Stimulated activated CD8-positive, alpha-beta memory T cell treated with anti-CD3 and anti-CD28 coated beads, Interleukin-12 subunit alpha, Interleukin-12 subunit beta, amount 100 ng/mL, for 24 hours (primary cell): ENCODE data around the gene SLC47A1.
"Not testable (repeated sequence)": the region's sequence is repeated elsewhere in the genome, so short reads cannot be mapped to it uniquely, and the experiment has no call there.

Experiments
- DNase-seq: peaks from one replicate; pipeline ENCODE4 v3.0.0-alpha.2; 2020; ENCODE audit errors: extremely low read depth

SLC47A1 gene

DNA sequence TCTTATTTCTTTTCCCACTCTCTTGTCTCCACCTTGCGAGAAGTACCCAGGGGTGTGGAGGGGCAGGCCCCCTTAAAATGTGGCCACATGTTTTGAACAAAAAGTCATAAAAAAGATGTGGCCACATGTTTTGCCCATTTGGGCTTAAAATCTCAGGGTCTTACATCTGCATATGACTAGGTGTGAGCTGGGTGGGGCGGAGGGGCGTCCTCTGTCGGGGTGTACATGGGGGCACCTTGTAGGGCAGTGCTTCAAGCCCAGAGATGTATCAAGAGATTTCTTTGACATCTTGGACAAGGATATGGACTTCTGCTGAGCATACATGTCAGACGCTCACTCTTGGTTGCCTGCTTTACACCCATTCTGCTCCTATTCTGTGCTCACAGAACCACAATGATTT, 13.0 kb upstream of the SLC47A1 start:
- no peak for DNase-seq

DNA sequence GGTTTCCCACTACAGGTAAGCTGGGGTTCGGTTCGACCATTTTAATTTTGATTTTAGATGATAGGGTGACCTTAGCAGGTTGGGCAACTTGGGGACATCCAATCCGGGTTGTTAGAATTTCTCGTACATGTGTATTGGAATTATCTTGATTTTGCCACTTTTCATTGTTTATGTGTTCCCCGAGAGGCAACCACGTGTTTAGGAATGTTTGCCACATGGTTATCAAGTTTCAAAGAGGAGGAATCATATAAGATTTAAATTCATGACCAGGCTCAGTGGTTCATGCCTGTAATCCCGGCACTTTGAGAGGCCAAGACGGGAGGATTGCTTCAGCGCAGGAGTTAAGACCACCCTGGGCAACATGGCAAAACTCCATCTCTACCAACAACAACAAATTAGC, 10.0 kb upstream of the SLC47A1 start:
- no peak for DNase-seq

DNA sequence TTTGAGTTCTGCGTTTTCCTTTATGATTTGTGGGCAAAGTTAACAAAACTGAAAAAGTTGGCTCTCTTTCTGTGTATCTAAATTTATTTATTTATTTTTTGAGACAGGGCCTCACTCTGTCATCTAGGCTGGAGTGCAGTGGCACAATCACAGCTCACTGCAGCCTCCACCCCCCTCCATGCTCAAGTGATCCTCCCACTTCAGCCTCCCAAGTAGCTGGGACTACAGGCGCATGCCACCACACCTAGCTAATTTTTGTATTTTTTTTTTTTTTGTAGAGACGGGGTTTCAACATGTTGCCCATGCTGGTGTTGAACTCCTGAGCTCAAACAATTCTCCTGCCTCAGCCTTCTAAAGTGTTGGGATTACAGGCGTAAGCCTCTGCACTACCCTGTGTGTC, 6.7 kb upstream of the SLC47A1 start:
- not testable (repeated sequence) for DNase-seq

DNA sequence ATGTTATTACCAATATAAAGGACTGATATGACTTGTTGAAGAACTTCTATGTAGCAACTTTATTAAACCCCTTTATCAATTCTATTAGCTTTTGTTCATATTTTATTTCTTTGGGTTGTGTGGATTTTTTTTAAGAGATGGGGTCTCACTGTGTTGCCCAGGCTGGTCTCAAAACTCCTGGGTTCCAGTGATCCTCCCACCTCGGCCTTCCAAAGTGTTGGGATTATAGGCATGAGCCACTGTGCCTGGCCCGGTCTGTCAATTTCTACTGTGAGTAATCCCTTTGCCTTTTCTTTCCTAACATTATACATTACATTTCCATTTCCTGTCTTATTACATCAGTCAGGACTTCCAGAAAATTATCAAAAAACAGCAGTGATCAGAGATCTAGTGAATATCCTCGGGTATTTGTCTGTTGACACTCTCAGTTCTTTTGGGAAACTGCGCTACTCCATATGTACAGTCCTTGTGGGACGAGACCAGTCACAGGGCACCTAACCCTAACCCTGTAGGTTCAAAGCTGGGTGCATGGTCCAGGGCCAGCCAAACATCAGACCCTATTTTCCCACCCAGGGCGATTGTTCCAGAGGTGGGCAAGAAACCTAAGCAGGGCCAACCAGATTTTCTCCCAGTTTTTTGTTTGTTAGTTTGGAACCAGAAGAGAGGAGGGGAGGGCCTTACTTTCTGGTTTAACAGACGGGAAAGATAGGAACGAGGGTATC, 1.7 kb upstream of the SLC47A1 start:
- DNase-seq, result no peak

DNA sequence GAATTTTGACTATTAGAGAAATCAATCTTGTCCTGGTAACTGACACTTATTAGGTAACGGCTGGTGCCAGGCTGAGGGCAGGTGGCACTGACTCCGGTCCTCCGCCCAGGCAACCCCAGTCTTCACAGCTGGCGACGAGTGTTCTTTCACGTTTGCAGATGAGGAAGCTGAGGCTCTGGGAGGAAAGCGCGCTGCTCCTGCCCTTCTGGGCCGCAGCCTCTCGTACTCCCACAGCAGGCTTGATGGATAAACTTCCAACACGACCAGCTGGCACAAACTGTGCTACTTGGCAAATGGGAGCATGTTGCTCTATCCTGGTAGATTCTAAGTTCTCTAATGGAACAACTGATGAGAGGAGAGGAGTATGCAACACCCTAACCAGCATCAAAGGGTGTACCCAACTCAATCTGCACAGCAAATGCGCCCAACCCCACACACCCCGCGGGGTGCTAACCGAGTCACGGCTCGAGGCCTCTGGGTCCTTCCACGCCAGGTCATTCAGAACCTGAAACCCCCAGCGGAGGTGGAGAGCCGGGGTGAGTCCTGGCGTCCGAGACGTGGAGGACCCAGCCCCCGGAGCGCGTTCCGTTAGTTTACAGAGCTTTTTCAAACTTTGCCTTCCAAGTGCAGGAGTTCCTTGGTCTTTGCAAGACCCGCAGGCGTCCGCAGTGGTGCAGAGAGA, 477 bp upstream of the SLC47A1 start:
- DNase-seq, result no peak

DNA sequence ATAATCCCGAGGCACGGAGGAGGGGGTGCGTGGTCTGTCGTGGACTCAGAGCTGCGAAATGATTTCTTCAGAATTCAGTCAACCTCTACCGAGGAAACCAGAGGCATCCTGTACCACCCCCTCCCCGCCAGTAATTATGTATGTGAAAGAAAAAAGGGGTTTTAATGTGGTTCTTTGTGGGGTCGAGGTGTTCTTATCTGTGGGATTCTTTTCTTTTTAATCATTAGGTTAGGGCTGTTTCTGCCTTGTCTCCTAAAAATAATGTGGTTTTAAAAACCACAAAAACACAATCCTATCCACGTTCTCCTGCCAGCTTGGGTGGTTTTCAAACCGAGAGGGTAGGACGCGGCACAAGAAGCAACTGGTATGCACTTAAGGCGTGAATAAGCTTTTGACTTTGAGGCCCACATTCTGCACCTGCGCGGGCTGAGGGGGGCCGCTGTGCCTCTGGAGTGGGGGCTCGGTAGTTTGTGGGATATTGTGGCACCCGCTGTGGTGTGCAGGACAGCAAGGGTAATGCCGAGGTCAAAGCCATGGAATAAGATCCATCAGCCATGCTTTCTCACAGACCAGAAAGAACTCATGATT, 1.0 kb downstream of the SLC47A1 start:
- DNase-seq, result no peak

DNA sequence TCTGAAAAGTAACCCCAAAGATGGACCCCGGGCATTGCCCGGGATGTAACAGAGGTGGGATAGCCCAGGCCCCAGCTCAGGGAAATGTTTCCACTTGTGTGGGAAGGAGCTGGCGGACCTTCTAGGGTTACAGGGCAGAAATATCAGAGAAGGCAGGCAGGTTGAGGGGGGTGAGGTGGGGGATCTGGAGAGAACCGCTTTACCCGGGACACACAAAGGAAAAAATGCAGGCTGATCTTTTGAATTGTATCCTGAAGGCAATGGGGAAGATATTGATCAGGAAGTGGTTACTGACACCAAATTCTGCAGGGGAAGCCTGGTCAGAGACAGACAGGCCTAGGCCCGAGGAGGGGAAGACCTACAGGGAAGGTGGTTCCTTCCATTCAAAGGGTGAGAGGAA, 3.5 kb downstream of the SLC47A1 start:
- no peak for DNase-seq

DNA sequence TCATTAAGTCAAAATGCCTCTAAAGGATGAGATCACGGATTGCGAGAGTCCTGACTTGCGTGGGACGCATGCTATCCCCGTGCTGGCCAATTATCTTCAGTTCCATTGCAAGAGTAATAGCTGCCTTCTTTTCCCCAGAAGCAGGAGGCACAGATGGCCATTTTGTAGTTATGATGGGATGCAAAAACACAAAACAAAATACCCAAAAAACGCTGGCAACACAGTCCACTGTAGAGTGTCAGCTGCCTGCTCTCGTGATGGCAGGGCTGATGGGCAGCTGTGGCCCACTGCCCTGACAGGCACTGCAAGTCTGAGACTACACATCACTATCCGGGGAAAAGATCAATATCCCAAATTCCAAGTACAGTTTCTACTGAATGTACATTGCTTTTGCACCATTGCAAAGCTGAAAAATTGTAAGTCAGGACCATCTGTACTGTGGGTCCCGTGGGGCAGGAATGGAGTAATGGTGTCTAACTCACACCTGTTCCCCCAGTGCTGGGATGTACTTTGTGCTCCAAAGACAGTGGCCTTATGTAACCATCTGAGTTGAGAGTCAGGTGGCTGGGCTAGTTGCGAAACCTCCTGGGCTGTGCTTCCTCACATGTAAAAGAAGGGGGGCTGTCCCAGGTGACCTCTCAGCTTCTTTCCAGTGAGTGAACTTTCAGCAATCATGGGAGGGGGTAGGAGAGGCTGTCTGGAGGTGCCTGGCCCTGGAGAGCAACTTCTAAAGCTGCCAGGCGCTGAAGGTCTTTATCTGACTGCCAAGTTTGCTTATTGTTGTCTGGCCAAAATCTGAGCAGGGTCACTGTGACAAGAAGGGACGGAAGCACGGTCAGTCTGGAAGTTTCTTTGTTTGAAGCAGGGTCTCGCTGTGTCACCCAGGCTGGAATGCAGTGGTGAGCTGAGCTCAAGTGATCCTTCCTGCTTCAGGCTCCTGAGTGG, 4.7 kb downstream of the SLC47A1 start:
- DNase-seq, result no peak

DNA sequence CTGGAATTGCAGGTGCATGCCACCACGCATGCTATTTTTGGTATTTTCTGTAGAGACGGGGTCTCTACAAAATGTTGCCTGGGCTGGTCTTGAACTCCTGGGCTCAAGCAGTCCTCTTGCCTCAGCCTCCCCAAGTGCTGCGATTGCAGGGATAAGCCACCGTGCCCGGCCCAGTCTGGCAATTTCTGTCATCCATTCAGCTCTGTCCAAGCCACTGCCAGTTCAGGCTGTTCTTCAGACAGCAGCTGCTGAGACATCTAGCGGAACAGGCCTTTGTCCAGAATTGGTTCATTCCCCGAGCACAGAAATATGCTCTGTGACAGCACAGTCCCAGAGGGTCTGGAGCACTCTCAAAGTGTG, 5.4 kb downstream of the SLC47A1 start:
- no peak for DNase-seq

DNA sequence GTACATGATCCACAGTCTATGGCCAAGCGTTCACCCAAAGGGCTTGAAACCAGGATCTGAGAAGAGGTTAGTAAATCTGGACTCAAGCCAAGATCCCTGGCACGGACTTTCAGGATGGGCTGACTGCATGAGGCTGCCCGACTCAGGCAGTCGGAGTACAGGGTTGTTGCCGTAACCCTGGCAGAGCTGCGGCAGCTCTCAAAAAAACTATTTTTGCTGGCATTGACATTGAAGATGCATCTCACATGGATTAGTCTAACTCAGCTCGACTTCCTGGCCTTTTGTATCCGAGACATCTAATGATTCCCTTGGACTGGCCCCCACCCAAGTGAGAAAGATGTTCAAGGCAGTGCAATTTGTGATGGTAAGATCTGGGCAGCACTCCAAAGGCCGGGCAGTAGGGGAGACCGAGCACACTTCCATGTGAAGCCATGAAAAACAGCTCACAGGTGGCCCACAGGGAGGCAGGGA, 6.2 kb downstream of the SLC47A1 start:
- no peak for DNase-seq

DNA sequence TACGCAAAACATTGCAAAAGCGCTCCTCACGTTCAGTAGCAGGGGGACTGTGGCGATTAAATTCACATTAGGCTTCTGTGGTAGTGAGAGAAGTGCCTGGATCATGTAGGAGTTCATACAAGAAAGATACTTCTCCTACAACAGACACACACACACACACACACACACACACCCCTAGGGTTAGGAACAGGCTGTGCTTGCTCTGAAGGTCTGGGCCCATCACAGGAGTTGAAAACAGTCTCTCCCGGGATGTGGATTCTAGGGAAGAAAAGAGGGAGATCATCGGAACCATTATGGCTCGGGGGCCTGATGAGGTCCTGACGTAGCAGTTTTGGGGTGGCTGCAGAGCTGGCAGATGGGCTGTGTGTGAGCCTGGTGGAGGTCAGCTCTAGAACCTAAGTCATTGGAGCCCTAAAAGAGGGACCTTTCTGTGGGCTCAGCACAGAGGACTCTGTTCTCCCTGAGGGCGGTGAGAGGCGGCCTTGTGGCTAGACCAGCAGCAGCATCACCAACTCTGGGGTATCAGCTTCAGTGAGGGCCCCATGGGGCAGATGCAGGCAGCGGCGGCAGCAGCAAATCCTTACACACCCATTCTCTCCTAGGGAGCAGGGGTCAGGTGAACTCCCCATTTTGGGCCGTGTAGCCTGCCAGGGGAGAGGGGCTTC, 7.2 kb downstream of the SLC47A1 start:
- DNase-seq, result no peak

DNA sequence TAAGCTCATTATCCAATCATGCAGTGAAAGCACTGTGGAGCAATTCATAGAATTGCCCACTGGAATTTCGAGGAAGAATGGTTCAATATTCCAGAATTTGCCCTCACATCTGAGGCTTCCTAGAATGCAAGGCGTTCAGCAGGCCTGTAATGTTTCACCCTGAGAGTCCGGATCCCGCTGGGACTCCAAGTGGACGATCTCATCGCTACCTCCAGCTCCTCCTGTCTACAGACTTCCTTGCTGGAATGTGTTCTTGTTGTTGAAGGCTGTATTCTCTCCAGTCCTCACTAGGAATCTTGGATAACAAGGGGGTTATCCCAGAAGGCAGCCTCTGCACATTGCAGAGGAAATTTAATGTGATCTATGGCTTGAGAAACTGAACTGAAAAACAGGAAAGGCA, 7.8 kb downstream of the SLC47A1 start:
- no peak for DNase-seq

DNA sequence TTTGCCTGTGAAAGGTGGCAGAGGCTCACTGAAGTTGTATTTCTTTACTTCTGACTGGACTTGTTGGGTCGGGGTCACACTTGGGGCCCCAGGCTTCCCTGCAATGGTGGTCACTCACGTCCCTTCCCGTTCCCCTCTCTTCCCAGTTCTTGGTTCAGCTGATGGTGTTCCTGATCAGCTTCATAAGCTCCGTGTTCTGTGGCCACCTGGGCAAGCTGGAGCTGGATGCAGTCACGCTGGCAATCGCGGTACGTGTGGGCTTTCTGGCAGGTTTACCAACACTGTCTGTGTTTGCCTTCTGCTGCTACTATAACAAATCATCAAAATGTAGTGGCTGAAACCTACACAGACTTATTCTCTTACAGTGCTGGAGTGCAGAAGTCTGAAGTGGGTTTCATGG, 8.6 kb downstream of the SLC47A1 start:
- no peak for DNase-seq

DNA sequence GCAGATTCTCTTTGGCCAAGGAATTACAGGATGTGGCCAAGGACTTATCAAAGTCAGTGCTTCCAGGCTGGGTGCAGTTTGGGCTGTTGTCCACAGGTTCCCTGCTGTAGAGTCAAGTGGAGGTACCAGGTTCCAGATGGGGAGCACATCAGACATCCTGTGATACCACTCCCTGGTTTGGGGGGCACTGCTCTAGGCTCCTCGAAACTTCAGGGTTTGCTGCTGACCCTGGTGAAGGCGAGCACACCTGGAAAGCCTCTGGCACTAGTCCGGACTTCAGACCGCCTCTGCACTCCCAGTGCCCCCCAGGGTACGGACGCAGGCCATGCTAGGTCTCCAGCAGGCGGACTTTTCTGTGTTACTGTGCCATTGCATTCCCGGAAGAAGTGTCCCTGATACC, 10.7 kb downstream of the SLC47A1 start:
- no peak for DNase-seq

DNA sequence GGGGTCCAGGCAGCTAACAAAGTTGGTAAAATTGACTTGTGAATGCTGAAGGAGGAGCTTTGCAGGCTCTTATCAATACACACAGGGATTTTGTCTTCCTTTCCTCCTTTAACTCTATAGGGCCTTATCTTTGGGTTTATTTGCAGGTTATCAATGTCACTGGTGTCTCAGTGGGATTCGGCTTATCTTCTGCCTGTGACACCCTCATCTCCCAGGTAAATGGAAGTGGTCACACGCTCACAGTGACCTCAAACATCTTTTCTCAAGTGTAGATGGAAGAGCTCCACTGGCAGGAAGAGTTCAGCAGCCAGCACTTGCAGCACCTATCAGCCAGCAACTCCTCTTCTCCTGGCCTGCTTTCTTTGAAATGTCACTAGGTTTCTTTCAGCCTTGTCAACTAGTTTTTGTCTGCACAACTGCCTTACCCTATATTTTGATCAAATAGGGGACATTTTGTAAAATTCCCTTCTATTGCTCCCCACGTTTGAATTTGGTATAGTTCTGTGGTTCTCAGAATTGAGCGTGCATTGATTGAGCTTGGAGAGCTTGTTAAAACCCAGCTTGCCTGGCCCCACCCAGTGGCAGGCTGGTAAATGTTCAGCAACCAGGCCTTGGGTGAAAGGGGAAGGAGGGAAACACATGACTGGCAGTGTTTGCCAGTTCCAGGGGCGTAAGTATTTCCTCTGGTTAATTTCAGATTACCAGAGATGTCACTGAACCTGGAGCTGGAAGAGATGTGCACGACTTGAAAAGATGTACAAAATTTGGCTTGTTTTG, 12.8 kb downstream of the SLC47A1 start:
- DNase-seq, result no peak

DNA sequence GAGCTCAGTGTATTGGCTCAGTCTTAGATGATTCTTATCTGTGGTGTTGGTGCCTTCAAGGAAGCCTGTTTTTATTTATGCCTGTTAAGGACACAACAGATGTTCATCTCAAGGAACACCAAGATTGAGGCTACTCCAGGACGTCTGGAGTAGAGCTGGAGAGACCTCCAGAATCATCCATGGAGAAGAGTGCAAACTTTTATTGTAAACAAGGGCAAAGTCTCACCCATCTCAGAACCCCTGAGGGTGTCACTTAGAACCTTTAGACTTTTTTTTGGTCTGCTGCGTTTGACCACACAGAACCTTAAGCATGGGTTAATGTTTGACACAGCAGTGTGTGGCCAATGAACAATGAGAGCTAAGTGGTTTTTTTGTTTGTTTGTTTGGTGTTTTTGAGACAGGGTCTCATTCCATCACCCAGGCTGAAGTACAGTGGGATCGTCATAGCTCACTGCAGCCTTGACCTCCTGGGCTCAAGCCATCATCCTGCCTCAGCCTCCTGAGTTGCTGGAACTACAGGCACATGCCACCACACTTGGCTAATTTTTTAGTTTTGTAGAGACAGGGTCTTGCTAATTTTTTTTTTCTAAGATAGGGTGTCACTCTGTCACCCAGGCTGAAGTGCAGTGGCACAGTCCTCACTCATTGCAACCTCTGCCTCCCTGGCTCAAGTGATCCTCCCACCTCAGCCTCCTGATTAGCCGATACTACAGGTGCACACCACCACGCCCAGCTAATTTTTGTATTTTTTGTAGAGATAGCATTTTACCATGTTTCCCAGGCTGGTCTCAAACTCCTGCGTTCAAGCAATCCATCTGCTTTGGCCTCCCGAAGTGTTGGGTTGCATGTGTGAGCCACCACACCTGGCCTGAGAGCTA, 16.3 kb downstream of the SLC47A1 start:
- no peak for DNase-seq

DNA sequence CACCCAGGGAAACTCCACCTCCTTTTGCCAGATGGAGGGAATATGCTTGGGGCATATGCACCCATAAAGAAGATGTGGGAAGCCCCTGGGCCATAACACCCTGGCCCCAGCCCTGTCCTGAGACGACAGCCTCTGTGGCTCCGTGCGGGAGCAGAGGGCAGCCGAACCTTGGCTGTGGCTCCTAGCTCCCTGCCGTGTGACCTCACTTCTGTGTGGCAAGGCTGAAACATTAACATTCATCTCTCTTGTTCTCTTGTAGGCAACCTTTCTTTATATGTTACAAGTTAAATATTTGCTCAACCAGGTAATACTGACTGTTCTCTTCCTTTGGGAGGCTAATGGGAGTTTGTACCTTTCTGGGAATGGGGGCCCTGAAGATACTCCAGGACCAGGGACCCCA, 17.5 kb downstream of the SLC47A1 start:
- no peak for DNase-seq

DNA sequence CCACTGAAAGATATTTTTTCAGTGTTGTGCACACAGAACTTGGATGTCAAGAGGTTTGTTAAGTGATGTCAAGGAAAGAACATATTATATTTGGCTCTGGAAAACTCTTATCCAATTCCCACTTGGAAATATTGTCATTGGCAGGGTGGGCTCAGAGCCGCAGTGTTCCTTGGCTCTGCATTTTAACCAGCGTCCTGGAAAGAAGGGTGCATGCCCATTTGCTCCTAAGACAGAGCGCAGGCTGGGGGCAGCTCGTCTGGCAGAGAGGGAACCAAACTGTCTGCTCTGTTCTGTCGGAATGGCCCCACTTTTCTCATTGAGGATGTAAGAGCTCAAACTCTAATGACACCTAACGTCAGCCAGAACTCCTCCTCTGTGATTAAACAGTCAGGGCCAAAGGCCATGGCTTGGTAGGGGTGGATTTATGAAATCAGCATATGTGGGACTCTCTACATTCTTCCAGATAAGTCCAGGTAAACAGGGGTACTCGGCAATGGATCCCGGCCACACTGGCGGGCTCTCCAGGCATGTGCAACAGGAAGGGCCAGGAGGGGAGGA, 18.0 kb downstream of the SLC47A1 start:
- DNase-seq, result no peak

DNA sequence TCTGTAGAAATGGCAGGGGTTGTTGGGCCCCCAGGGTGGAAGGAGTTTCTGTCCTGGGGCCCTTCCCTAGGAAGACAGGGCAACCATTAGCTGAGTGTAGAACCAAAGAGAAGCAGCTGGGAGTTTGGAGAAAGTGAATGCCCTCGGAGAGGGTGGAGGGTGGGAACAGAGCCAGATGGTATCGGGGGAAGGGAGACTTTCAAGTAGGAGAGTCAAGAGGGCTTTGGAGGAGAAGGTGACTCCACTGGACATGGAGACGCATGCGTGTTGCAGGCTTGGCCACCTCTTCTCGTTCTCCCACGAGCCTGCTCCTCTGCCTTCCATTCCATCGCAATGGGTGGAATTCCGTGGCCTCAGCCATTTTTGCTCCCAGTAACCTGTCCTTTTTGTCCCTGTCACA, 19.4 kb downstream of the SLC47A1 start:
- no peak for DNase-seq

DNA sequence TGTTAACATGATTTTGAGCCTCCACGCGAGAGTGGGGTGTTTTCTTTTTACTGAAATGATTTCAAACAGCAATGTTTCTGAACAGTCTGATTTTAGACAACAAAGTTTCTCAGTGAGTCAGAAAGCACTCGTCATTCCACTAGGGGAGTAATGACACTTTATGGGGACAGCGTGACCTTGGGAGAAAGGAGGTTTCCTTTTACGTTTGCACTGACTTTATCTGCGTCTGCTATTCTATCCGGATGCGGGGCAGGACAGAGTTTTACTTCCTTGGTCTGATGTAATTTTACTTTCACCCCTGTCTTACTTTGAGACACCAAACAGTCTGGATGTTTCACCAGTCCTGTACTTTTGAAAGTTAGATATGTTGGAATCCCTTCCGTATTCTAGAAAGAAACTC, 20.7 kb downstream of the SLC47A1 start:
- no peak for DNase-seq
